Measurements from ENCODE around the gene TCEA2. TPM values are rescaled to one million over a fixed set of nuclear protein-coding genes. Genes with fewer than 3 reads are reported as not detected.

Gene TCEA2
- total and polyA plus RNA-seq, 2 of the 13 experiments (the other 11 are each of a cell fraction or from before 2014, with no cell fraction given) = 28.1 to 33.7 TPM

DNA sequence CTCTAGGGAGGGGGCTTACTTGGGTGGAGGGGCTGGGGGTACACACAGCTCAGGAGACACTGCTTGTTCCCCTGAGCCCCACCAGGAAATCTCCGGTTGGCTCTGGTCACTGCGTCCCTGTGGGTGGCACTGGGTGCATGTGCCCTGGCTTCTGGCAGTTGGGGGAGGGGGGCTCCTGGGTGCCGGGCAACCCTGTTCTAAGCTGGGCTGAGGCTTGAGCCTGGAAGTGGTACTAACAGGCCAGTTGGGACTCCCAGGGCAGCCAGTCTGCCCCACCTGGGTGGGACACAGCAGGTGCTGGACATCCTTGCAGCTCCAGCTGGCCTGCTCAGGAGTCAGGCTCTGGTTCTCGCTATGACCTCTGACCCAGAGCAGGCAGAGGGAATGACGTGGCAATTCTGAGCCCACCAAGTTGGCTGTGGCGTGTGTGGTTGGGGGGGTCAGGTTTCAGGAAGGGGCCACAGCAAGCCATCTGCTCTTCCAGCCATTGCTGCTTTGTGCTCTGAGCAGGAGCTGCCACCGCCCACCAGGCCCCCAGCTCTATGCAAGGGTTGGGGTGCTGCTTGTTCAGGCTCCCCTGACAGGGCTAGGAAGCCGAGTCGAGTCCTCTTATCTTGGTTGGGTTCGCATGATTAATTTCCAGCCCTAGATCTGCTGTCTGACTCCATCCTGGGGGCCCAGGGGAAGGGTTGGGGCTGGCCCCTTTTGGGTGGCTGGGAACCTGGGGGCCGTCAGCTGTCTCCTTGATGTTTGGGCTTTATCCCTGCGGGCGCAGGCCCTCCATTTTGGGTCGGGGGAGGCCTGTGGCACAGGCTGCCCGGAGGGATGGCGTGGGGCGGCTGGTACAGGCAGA lies 26.4 kb upstream of the TCEA2 start (continued):
- TF ChIP-seq ZNF552 (CRISPR knock-in tag; IDR thresholded peaks at IDR 0.05; ENCODE audit: borderline replicate concordance) (peak; percentile 77), ZNF672 (CRISPR knock-in tag; IDR thresholded peaks at IDR 0.05) (no peak), CC2D1A (CRISPR knock-in tag; IDR thresholded peaks at IDR 0.05) (no peak), SOX5 (CRISPR knock-in tag; IDR thresholded peaks at IDR 0.05; ENCODE audit: borderline replicate concordance) (peak; percentile 19), SMAD9 (CRISPR knock-in tag; IDR thresholded peaks at IDR 0.05) (peak; percentile 32; the same call in 1 of the 2 replicates), ZNF615 (CRISPR knock-in tag; IDR thresholded peaks at IDR 0.05; ENCODE audit: borderline replicate concordance) (no peak), NONO (IDR thresholded peaks at IDR 0.05) (no peak), NONO (CRISPR knock-in tag; conservative IDR thresholded peaks at IDR 0.05) (no peak; the same call in 1 of the 2 replicates), ZNF225 (CRISPR knock-in tag; IDR thresholded peaks at IDR 0.05) (no peak; the same call in 1 of the 2 replicates), FOXP1 (IDR thresholded peaks at IDR 0.05) (no peak), FOXP1 (CRISPR knock-in tag; IDR thresholded peaks at IDR 0.05) (no peak; the same call in 1 of the 2 replicates), ZNF557 (CRISPR knock-in tag; IDR thresholded peaks at IDR 0.05) (no peak), SP5 (CRISPR knock-in tag; IDR thresholded peaks at IDR 0.05; ENCODE audit: borderline replicate concordance, low read depth) (no peak), CAMTA2 (CRISPR knock-in tag; IDR thresholded peaks at IDR 0.05; ENCODE audit: borderline replicate concordance) (peak; percentile 98), ZNF468 (CRISPR knock-in tag; IDR thresholded peaks at IDR 0.05) (no peak; the same call in 1 of the 2 replicates), IRF2 (CRISPR knock-in tag; IDR thresholded peaks at IDR 0.05) (no peak; the same call in 1 of the 2 replicates), POLR2G (IDR thresholded peaks at IDR 0.05; ENCODE audit: low read depth, low read length) (peak; percentile 61), ZNF883 (CRISPR knock-in tag; IDR thresholded peaks at IDR 0.05; ENCODE audit: not compliant biosample characterization) (peak; percentile 25), TOPORS (CRISPR knock-in tag; IDR thresholded peaks at IDR 0.05) (0 out of 2 replicates have a peak, but pooled peaks have one; percentile 78), HOXD1 (CRISPR knock-in tag; IDR thresholded peaks at IDR 0.05) (no peak; the same call in 1 of the 2 replicates), NFE2L2 (IDR thresholded peaks at IDR 0.05; ENCODE audit: low read length) (peak; percentile 96), MAFK (conservative IDR thresholded peaks at IDR 0.05 in 1 of 2, IDR thresholded peaks at IDR 0.05 in 1 of 2; ENCODE audit: low read length in 2 of 2) (peak; percentile 30 to 45; a peak in 1 of 4 replicates), FIP1L1 (IDR thresholded peaks at IDR 0.05; ENCODE audit: borderline replicate concordance, insufficient read depth, low read depth, low read length) (no peak; the same call in 1 of the 2 replicates), NFYB (CRISPR knock-in tag; IDR thresholded peaks at IDR 0.05) (no peak; the same call in 1 of the 2 replicates)
- TF ChIP-seq, protein P1, sequence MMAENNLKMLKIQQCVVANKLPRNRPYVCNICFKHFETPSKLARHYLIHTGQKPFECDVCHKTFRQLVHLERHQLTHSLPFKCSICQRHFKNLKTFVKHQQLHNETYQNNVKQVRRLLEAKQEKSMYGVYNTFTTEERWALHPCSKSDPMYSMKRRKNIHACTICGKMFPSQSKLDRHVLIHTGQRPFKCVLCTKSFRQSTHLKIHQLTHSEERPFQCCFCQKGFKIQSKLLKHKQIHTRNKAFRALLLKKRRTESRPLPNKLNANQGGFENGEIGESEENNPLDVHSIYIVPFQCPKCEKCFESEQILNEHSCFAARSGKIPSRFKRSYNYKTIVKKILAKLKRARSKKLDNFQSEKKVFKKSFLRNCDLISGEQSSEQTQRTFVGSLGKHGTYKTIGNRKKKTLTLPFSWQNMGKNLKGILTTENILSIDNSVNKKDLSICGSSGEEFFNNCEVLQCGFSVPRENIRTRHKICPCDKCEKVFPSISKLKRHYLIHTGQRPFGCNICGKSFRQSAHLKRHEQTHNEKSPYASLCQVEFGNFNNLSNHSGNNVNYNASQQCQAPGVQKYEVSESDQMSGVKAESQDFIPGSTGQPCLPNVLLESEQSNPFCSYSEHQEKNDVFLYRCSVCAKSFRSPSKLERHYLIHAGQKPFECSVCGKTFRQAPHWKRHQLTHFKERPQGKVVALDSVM (CRISPR knock-in tag; IDR thresholded peaks at IDR 0.05) = no peak
- TF ChIP-seq, protein P2, sequence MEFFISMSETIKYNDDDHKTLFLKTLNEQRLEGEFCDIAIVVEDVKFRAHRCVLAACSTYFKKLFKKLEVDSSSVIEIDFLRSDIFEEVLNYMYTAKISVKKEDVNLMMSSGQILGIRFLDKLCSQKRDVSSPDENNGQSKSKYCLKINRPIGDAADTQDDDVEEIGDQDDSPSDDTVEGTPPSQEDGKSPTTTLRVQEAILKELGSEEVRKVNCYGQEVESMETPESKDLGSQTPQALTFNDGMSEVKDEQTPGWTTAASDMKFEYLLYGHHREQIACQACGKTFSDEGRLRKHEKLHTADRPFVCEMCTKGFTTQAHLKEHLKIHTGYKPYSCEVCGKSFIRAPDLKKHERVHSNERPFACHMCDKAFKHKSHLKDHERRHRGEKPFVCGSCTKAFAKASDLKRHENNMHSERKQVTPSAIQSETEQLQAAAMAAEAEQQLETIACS (CRISPR knock-in tag; IDR thresholded peaks at IDR 0.05) = no peak
- TF ChIP-seq, protein P3, sequence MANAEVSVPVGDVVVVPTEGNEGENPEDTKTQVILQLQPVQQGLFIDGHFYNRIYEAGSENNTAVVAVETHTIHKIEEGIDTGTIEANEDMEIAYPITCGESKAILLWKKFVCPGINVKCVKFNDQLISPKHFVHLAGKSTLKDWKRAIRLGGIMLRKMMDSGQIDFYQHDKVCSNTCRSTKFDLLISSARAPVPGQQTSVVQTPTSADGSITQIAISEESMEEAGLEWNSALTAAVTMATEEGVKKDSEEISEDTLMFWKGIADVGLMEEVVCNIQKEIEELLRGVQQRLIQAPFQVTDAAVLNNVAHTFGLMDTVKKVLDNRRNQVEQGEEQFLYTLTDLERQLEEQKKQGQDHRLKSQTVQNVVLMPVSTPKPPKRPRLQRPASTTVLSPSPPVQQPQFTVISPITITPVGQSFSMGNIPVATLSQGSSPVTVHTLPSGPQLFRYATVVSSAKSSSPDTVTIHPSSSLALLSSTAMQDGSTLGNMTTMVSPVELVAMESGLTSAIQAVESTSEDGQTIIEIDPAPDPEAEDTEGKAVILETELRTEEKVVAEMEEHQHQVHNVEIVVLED (CRISPR knock-in tag; IDR thresholded peaks at IDR 0.05; ENCODE audit: borderline replicate concordance) = peak; percentile 16
